ENCODE results near the gene FOXP3.

Gene FOXP3

DNA sequence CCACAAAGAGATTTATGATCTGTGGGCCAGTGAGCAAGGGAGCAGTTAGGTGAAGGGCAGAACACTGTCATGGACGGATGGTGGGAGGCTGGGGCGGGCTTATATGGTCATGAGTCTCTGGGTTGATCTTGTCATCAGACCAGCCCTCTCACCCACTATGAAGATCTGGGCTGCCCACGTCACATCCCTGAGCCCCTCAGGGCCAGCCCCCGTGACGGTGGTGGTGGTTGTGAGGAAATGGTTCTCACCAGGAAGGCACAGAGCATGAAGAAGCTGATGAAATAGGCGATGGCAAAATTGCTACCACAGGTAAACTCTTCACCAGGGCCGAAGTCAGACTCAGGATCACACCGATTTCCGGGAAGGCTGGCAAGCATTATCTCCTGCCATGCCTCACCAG, 53.4 kb downstream of the FOXP3 start:
- DNase-seq: no peak

DNA sequence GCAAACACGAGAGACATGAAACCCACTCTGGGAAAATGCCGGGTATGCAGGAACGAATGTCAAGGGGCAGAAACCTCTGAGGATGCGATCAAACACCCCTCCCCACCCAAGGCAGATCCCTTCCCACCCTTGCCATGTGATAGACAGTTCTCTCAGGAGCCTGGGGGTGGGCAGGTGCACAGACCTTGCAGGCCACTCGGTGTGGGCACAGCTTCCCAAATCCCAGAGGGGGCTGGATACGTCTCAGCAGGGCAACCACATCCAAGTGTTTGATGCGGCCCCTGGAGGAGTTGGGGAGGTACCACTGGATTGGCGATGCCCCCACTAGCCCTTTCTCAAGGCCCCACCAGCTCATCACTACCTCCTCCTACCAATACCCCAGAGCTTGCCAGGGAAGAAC, 54.1 kb downstream of the FOXP3 start:
- DNase-seq: no peak

DNA sequence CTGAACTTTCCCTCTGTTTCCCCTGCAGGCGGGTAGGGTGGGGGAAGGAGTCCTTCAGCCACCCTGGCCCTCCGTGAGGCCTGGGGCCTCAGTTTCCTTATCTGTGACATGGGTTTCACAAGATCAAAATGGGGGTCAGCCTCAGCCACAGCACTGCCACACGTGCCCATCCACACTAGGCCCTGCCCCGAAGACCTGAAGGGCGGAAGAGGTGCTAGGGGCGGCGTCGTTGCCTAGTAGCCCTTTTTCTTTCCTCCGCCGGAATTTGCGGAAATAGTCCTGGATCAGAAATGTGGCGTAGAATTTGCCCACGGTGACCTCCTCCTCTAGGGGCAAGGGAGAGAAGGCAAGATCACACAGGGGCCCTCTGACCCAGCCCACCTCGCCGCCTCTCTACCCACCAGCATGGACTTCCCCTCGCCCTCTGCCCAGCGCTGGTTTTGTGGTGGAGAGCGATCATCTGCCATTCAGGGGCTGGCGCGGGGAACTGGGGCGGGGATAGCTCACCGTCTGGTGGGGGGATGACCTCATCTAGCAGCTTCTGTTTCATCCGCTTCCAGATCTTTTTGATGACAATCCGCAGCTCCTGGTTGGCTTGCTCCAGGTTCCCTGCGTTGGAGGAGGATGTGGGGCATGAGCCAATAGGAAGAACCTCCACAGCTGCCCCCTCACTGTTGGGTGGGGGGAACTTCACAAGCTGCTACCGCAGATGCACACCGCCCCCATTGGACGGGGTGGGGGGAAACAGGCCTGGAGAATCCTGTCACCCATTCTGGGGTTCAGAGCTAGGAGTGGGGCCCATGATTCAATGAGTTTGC, 54.9 kb downstream of the FOXP3 start:
- DNase-seq: no peak

DNA sequence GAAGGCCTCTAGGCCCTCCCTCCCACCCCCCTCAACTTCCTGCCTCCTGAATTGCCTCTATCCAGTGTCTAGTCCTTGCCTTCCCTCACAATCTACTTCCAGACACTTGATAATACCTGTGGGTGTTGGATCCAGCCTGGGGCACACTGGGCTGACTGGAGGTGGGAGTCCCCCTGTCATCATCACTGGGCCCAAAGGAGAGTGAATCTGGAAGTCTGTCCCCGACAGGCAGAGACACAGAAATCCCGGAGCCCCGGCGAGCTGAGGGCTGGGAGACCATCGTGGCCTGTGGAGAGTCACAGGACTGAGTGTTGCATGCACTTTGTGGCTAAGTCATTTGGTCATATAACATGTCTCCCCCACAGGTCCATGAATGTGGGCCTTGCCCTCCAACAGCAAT, 56.1 kb downstream of the FOXP3 start:
- DNase-seq: no peak

DNA sequence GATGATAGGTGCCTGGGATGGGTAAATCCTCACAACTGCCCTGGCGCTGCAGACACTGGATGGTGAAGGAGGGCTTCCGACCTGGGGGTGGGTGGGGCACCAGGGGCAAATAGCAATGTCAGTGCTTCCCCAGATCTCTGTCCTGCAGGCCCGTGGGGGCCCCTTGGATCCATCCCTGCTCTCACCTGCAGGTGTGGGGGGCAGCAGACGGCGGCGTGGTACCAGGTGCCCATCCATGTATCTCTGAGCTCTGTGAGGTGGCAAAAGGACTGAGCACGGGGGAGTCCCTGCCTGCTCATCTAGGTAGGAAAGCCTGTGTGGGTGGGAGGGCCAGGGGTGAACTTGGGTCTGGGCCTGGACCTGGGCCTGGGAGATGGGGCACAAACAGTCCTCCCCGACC, 58.0 kb downstream of the FOXP3 start:
- no peak for DNase-seq

DNA sequence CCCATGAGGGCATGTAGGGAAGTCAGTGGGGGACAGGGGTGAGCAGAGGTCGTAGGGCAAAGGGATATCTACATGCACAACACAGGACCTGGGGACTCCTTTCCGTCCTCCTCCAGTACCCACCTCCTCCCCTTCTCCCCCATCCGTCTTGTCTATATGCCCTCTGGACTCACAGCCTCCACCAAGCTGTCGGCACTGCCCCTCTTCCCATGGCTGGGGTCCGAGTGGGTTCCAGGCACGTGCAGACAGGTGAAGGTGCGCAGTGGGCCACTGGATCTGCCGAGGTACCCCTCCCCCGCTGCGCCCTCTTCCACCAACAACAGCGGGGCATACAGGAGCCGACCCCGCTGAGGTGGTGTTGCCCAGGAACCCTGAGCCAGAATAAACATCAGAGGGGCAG, 59.1 kb downstream of the FOXP3 start:
- no peak for DNase-seq

DNA sequence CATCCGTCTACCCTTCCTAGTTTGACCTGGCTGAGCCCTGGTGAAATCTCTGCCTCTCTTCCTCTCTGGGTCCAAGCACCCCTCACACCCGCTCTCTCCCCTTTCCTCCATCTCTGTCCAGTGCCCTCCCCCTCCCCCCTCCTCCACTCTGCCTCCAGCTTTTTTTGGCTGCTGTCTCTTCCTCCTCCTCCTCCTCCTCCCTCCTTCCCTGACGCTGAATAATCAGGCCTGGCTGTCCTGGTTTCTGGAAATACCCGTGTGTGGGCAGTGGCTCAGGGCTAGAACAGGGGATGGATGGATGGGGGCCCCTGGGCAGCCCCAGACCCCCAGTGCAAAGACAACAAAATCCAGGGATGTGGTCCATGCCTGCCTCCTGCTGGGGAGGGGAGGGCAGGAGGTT, 59.8 kb downstream of the FOXP3 start:
- no peak for DNase-seq

DNA sequence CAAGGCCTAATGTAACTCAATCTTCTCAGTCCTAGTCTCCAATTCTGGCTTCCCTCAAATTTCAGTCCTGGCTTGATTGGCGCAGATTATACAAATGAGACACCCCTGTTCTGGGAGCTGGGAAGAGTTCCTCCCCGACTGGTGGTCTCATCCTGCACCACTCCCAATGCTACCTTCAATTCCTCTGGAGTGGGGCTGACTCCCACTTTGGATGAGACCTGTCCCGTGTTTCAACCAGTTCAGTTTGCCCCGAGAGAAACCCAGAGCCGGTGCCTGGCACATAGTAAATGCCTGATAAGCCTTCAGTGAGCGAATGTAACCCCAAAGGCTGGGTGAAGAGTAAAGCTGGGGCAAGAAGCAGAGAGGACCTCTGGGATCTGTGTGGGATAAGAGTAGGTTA, 60.5 kb downstream of the FOXP3 start:
- no peak for DNase-seq

DNA sequence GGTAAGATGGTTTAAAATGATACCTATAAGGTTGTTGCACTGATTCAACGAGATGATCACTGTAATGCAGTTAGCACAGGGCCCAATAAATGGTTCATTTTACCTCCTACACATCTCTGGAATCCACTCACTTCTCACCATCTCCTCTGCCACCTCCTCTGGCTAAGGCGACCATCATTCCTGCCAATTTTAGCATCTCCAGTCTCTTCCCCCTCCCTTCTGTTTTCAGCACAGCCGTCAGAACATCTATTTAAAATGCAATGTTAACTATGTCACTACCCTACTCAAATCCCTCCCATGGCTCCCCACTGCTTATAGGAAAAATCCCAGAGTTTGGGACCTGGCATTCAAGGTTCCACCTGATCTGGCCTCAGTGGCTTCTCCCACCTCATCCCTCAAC, 61.0 kb downstream of the FOXP3 start:
- no peak for DNase-seq

DNA sequence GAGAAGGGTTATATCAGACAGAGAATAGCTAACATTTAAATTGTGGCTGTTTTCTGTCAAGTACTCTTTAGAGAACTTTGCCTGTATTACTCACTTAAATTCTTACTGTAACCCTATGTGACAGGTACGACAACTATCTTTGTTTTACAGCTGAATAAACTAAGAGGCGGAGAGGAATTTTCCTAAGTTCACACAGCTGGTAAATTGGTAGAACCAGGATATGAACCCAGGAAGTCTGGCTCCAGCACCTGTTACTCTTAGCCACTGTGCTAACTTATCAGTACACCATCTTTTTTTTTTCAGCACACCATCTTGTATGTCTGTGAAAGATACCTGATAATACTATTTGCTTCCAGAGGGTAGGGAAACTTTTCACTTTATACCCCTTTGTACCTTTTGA, 62.5 kb downstream of the FOXP3 start:
- no peak for DNase-seq
